Pancreas (tissue), 10 donors: ENCODE results near the gene WDR86. TPM values are rescaled to one million over a fixed set of nuclear protein-coding genes. Genes with fewer than 3 reads are reported as not detected.

Experiments used
- ATAC-seq, 4 donors: fragments of 200-7000 bp; cut with Tn5 transposase; one replicate each; pipeline versions ENCODE4 v1.8.0 to v1.9.1; 2020; ENCODE audit warnings: mild to moderate bottlenecking in 4 of 4, moderate library complexity in 4 of 4
- DNase-seq, 6 donors: peaks; one replicate each; pipeline ENCODE4 v3.0.0-alpha.2; 2020
- FAIRE-seq: peaks from 2 replicates; lab custom pipeline; 2012; peaks lifted over from hg19 to GRCh38; lab: Jason Lieb, UNC
- H3K27ac ChIP-seq, 4 donors: fragments of 200-600 bp; sonication (generic); 1 replicate in 3 of 4; 2 replicates in 1 of 4; pipeline versions ENCODE4 v1.5.0 to v1.8.0; 2020
- H3K27me3 ChIP-seq, 4 donors: fragments of 200-600 bp; one replicate each; pipeline ENCODE4 v1.8.0; 2021
- H3K36me3 ChIP-seq, 3 donors: fragments of 200-600 bp; sonication (generic) in 1 of 3; one replicate each; pipeline versions ENCODE4 v1.5.0 to v1.8.0; 2020 to 2021
- H3K4me1 ChIP-seq, 3 donors: fragments of 200-600 bp; one replicate each; pipeline ENCODE4 v1.8.0; 2021
- H3K4me3 ChIP-seq, 4 donors: fragments of 200-600 bp; sonication (generic) in 2 of 4; one replicate each; pipeline versions ENCODE4 v1.5.0 to v1.8.0; 2020 to 2021
- H3K9me3 ChIP-seq, 4 donors: fragments of 200-600 bp; one replicate each; pipeline ENCODE4 v1.8.0; 2021
- CTCF ChIP-seq, 4 donors: fragments of 200-600 bp; sonication (generic) in 3 of 4; IDR thresholded peaks; one replicate each; pipeline versions ENCODE4 v1.5.0 to v1.8.0; 2021; ENCODE audit warnings: antibody characterized with exemption in 4 of 4
- WGBS, 2 donors: extraction: QIAGEN DNeasy Blood & Tissue Kit; methylation state at CpG; one replicate each; pipeline ENCODE4 v1.1.7; 2013; 5-methylcytosine and 5-hydroxymethylcytosine counted together
- intact Hi-C, 3 donors: fragments of 100-400 bp; cut with DNase I; formaldehyde crosslinking; loops; one replicate each; pipeline versions ENCODE4 v1.11.1 to v1.14.2; 2022
- polyA plus RNA-seq, 2 donors: library from polyadenylated mRNA; stranded (reverse); fragments of 200-250 nt; gene quantifications; one replicate each; pipeline ENCODE4 v1.2.3, GENCODE V29; 2013
- total RNA-seq, 6 donors: library from RNA; stranded (reverse); fragmentation: NEBNext Ultra II Directional in 4 of 6; extraction: Animal tissue kit (Norgen Biotek cat#: 25700) in 4 of 6; gene quantifications; one replicate each; pipeline versions ENCODE4 v1.2.1 to v1.2.4, GENCODE V29; 2021 to 2023
- donor health status: healthy with polysubstance abuse.
- donor health status: DM: no; HTN: no; CAD: no; lungs with moderate emphysema.
- donor health status: DM: no; HTN: no; CAD: no.
- donor health status: control.
- donor health status: control.
- donor health status: Bipolar disorder and iron deficiency.
- donor health status: DM: yes; HTN: yes; CAD: no.
- donor health status: DM: no; HTN: no; CAD: no.
- donor health status: DM: no; HTN: no; CAD: no.
- donor health status: DM: yes; HTN: yes; CAD: no.

The WDR86 gene
- total and polyA plus RNA-seq, 8 donors: 0.28 to 1.7 (median 1.0) TPM

GRCh38 chr7:151437159-151437553 lies 27.3 kb upstream of the WDR86 start:
- ATAC-seq (no peak), DNase-seq (peak in 1 of 6 donors; percentile 47), FAIRE-seq (no peak)
- peaks cover 0 to 7% (median 0%) of the 10 kb centered on the region in 4 donors for H3K27me3 ChIP-seq
- H3K36me3 ChIP-seq: no peaks in the 10 kb centered on the region
- intact Hi-C loops: no loop called here
- H3K4me3 ChIP-seq: no peak overlapping the region
- no peaks in the 10 kb centered on the region for H3K9me3 ChIP-seq
- no peak for TF ChIP-seq CTCF (IDR thresholded peaks at IDR 0.05)
- H3K27ac ChIP-seq: no peak overlapping the region
- WGBS, 2 donors: 93 to 94% methylated on average over 13 of the region's 13 CpGs
- H3K4me1 ChIP-seq: no peaks in the 10 kb centered on the region

- no peaks in the 10 kb centered on the region for H3K4me1 ChIP-seq
- ATAC-seq (peak in 1 of 4 donors; percentile 19), FAIRE-seq (no peak), DNase-seq (no peak)
- TF ChIP-seq CTCF (IDR thresholded peaks at IDR 0.05): no peak
- intact Hi-C loops: no loop called here
- WGBS, 2 donors: 85 to 90% methylated on average over 9 of the region's 9 CpGs
- H3K36me3 ChIP-seq: no peaks in the 10 kb centered on the region
- peaks cover 0 to 7% (median 0%) of the 10 kb centered on the region in 4 donors for H3K27me3 ChIP-seq
- H3K27ac ChIP-seq: no peak overlapping the region
- no peaks in the 10 kb centered on the region for H3K9me3 ChIP-seq
- no peak overlapping the region for H3K4me3 ChIP-seq
Measured at GRCh38 chr7:151436446-151437158, 26.8 kb upstream of the WDR86 start.

DNA sequence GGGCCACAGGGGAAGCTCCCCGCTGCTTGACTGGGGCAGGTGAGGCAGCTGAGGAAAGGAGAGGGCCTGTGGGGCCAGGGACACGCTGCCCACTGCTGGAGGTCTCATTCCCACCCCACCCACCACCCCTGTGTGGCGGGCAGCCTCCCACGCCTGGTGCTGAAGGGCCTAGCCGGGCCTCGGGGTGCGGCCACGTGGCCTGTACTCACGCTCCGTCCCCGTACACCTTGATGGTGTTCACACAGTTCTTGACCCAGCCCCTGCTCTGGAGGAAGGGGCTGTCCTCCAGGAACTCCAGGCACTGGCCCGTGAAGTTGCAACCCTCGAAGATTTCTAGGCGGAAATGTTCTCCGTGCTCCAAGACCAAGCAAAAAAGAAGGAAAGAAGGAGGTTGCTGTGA lies 26.1 kb upstream of the WDR86 start:
- H3K27ac ChIP-seq: no peak overlapping the region
- H3K9me3 ChIP-seq: no peaks in the 10 kb centered on the region
- FAIRE-seq (no peak), DNase-seq (peak in 1 of 6 donors; percentile 66), ATAC-seq (no peak)
- 89 to 92% methylated on average over 12 to 15 of the region's 15 CpGs for WGBS, 2 donors
- TF ChIP-seq CTCF (IDR thresholded peaks at IDR 0.05): no peak
- H3K27me3 ChIP-seq: peaks cover 0 to 7% (median 0%) of the 10 kb centered on the region in 4 donors
- intact Hi-C loops: no loop called here
- no peaks in the 10 kb centered on the region for H3K36me3 ChIP-seq
- no peak overlapping the region for H3K4me3 ChIP-seq
- no peaks in the 10 kb centered on the region for H3K4me1 ChIP-seq

GRCh38 chr7:151435103-151435916 lies 25.5 kb upstream of the WDR86 start:
- no peaks in the 10 kb centered on the region for H3K36me3 ChIP-seq
- TF ChIP-seq CTCF (IDR thresholded peaks at IDR 0.05): no peak
- H3K9me3 ChIP-seq: no peaks in the 10 kb centered on the region
- no peak overlapping the region for H3K27ac ChIP-seq
- no peak overlapping the region for H3K4me3 ChIP-seq
- peaks cover 0 to 2% (median 0%) of the 10 kb centered on the region in 3 donors for H3K4me1 ChIP-seq
- H3K27me3 ChIP-seq: peaks cover 0 to 7% (median 0%) of the 10 kb centered on the region in 4 donors
- WGBS, 2 donors: 61 to 69% methylated on average over 20 of the region's 20 CpGs
- peak; percentile 47 to 82 (median 75) for ATAC-seq
- intact Hi-C loops: no loop called here
- peak in 3 of 6 donors; percentile 42 to 76 (median 66) for DNase-seq
- FAIRE-seq: no peak
